HG02840 (cell line): Measurements from ENCODE around the gene MYRF.

Source experiments
- ATAC-seq: cut with Tn5 transposase; IDR thresholded peaks from one replicate; pipeline ENCODE4 v1.9.1; 2021; ENCODE audit warnings: mild to moderate bottlenecking, moderate library complexity, moderate number of reproducible peaks; ENCODE audit not compliant: unreplicated experiment, low FRiP score

MYRF gene

GRCh38 chr11:61756147-61756451 is 3.7 kb downstream of the MYRF start:
- ATAC-seq, result no peak

- ATAC-seq, result no peak
Observed at GRCh38 chr11:61756452-61757212, 4.2 kb downstream of the MYRF start.

DNA sequence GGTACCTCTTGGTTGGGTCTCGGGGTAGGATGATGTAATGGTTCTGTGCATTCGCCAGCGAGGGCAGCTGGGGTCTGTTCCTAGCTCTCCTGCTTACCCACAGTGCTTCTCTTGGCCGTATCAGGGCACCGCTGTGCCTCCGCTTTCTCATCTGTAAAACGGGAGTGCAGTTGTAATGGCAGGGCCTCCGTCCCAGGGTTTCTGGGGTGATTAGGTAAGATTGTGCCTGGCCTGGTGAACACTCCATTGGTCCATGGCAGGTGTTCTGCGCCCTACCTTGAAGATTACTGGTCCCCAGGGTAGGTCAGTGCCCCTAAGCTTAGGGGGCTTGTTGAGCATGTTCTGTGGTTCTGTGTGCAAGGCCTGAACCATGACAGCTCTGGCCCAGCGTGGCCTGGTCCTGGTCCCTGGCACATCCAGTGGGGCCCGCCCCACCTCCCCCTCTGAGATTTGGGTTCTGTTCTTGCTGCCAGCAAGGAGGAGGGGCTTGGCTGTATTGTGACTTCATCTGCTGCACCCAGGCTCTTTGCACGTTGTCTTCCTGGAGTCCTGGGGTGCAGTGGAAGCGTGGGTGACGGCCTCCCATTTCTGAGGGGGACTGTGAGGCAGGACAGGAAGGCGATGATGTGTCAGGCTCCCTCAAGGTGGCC is 4.9 kb downstream of the MYRF start:
- ATAC-seq, result no peak

GRCh38 chr11:61760946-61761345 is 8.5 kb downstream of the MYRF start:
- ATAC-seq, result no peak

GRCh38 chr11:61761440-61762222 is 9.2 kb downstream of the MYRF start:
- no peak for ATAC-seq

- no peak for ATAC-seq
Observed at GRCh38 chr11:61762223-61762615, 9.8 kb downstream of the MYRF start.

GRCh38 chr11:61762798-61763197 is 10.4 kb downstream of the MYRF start:
- ATAC-seq, result no peak

GRCh38 chr11:61763930-61764605 is 11.6 kb downstream of the MYRF start:
- ATAC-seq, result no peak

DNA sequence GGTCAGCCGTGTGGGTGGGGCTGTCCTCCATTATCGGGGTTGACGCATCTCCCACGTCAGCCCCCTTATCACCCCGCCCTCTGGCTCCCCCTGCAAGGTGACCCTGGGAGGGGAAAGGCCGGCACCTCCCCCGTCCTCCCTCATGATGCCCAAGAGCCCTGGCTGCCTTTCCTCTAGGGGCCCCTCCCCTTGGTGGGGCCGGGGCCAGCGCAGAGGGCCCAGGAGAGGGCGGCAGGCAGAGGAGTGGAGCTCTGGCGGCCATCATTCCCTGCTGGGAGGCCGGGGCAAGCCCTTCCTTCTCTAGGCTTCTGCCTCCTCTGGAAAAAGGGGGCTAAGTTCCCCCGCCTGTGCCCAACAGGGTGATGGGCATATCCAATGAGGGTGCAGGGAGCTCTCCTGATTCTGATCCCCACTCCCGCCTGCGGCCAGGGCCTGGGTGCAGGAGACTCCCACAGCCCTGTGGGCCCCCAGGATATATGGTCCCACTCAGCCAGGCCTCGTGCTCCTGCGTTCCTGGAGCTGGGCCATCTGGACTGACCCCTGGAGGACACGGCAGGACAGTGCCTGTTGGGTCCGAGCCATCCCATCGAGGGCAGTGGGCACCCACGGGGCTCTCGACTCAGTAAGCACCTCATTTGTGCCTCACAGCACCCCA is 12.3 kb downstream of the MYRF start:
- no peak for ATAC-seq

DNA sequence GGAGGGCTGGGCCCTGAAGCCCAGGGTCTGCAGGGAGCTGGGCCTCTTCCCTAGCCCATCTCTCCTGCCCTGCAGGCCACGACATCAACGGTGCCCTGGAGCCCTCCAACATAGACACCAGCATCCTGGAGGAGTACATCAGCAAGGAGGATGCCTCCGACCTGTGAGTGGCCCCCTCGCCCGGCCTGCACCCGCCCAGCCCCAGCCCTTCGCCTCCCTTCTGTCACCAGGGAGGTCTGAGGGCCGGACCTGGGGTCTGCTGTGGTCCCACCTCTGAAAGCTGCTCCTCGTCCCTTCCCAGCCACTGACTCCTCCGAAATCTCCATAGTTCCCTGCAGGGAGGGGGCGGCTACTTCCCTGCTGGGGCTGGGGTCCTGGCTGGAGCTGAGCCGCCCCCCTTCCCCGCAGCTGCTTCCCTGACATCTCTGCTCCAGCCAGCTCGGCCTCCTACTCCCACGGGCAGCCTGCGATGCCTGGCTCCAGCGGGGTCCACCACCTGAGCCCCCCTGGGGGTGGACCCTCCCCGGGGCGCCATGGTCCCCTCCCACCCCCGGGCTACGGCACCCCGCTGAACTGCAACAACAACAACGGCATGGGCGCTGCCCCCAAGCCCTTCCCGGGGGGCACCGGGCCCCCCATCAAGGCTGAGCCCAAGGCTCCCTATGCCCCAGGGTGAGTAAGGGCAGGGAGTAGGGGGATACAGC is 13.3 kb downstream of the MYRF start:
- no peak for ATAC-seq

DNA sequence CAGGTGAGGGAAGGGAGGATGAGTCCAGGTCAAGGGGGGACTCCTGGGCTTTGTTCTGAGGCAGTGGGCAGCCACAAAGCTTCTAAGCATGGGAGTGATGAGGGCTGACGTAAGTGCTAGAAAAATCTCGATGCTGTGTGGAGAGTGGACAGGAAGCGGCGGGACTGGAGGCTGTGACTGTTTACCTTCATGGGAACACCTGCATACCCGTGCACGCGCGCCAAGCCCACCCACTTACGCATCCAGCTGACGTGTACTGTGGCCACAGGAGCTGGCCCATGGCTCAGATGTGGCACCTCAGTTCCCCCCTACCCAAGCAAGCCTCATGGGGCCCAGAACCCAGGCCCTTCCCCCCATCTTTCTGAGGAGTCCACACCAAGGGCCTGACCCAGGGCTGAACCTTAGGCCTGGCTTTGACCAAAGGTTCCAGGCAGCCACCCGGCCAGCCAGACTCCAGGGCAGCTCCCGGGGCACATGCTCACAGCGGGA is 14.0 kb downstream of the MYRF start:
- ATAC-seq, result no peak

GRCh38 chr11:61768376-61769076 is 16.1 kb downstream of the MYRF start:
- ATAC-seq, result no peak

DNA sequence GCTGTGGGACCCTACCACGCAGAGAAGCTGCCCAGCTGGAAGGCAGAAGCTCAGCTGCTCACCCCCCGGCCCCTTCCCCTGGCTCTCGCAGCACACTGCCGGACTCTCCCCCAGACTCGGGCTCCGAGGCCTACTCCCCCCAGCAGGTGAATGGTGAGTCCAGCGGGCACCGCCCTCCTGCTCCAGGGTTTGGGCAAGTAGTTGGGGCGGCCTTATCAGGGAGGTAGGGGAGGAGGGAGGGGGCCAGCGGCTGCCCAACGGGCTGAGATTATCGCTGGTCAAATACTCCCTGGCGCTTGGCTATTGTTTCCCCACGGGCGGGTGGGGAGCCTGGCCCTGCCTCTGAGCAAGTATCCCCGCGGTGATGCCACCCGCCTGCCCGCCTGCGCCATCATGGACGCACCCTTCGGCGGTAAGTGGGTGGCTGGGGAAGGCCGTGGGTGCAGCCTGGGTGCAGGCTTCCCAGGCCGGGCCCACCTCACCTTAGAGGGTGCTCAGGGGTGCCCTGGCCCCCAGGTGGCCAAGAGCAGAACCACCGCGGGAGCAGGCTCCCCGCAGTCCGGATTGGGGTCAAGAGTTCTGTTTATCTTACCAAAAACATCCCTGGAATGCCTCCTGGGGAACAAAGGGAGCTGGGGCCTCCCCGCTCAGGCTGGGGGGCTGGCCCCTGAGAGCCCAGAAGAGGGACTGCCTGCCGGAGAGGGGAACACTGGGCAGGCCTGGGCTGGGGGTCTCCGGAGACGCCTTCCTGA is 16.9 kb downstream of the MYRF start:
- ATAC-seq, result no peak

DNA sequence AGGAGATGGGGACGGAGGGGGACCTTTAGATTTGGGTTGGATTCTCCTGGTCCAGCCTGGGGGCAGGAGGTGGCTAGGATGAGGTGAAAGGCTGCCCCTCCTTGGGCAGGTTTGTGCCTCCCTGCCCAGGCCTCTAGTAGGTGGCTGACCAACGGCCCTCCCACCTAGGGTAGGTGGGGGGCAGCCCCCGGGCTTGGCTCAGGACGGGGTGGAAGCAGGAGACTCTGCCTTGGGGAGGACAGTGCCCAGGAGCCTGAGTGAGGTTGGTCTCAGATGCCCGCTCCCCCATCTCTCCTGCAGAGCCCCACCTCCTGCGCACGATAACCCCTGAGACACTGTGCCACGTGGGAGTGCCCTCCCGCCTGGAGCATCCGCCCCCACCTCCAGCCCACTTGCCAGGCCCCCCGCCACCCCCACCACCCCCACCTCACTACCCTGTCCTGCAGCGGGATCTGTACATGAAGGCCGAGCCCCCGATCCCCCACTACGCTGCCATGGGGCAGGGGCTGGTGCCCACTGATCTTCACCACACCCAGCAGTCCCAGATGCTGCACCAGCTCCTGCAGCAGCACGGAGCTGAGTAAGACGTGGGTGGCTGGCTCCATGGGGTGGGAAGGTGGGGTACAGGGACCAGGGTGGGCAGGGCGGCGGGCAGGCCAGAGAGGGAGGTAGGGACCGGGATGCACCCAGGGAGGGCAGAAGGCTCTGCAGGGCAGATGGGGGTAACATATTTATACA is 17.7 kb downstream of the MYRF start:
- ATAC-seq, result no peak

GRCh38 chr11:61771195-61771894 is 18.9 kb downstream of the MYRF start:
- no peak for ATAC-seq

GRCh38 chr11:61771985-61772455 is 19.6 kb downstream of the MYRF start:
- no peak for ATAC-seq

DNA sequence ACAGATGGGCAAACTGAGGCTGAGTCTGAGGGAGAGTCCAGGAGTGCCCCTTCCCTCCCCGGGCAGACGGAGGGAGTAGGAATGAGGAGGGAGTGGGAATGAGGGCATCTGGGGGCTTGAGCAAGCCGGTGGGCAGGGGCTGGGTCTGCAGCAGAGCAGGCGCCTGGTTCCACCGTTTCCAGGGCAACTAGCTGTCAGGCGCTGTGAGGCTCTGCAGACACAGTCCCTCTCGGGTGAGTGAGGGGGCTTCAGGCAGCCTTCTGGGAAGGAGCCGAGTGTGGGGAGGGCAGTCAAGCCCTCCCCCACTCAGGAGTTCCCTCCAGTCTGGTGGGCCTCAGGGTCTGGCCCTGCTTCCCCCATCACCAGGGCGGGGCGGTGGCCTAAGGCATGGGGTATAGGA is 20.9 kb downstream of the MYRF start:
- no peak for ATAC-seq
